Measurements from ENCODE around the gene KIF16B. TPM values are rescaled to one million over a fixed set of nuclear protein-coding genes. Genes with fewer than 3 reads are reported as not detected.

KIF16B gene
- polyA plus RNA-seq, 1 experiment = 10.2 TPM

DNA sequence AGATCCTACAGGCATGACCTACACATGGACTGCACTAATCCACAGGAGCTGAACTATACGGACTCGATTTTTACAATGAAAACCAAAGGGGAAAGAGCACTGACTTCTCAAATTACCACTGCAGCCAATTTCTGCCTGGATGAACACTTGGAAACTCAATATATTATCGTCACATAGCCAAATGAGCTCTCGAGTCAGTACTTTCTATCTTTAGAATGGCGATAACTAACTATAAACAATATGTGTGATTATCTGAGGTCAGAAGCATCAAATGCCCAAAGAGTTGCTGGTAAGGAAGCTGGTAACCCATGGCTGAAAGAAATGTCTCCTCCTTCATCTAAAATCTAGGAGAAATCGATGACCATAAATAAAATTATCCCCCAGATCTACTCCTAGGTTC is 86.7 kb downstream of the KIF16B start:
- ChIA-PET CTCF (interaction anchor here (1.3 to 4.1 kb wide), 2 partner anchors 11 to 506 kb away, joined by 3 to 25 read pairs; no protein-coding TSS in a partner anchor), POLR2A (no interaction called here)
- TF ChIP-seq, protein P1, sequence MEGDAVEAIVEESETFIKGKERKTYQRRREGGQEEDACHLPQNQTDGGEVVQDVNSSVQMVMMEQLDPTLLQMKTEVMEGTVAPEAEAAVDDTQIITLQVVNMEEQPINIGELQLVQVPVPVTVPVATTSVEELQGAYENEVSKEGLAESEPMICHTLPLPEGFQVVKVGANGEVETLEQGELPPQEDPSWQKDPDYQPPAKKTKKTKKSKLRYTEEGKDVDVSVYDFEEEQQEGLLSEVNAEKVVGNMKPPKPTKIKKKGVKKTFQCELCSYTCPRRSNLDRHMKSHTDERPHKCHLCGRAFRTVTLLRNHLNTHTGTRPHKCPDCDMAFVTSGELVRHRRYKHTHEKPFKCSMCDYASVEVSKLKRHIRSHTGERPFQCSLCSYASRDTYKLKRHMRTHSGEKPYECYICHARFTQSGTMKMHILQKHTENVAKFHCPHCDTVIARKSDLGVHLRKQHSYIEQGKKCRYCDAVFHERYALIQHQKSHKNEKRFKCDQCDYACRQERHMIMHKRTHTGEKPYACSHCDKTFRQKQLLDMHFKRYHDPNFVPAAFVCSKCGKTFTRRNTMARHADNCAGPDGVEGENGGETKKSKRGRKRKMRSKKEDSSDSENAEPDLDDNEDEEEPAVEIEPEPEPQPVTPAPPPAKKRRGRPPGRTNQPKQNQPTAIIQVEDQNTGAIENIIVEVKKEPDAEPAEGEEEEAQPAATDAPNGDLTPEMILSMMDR (IDR thresholded peaks at IDR 0.05; ENCODE audit: low read depth, low read length) = no peak
- H3K27me3 ChIP-seq (ENCODE audit: control insufficient read depth, insufficient read depth, low read length) = no peaks in the 10 kb centered on the region
- no peak overlapping the region for H3K27ac ChIP-seq (ENCODE audit: low read depth, low read length)
- no peak overlapping the region for H3K4me3 ChIP-seq (ENCODE audit: low read depth, low read length)
- H3K9me3 ChIP-seq (ENCODE audit: control insufficient read depth, insufficient read depth, low read length) = no peaks in the 10 kb centered on the region
- no peak for DNase-seq (ENCODE audit: low read depth, low spot score)

DNA sequence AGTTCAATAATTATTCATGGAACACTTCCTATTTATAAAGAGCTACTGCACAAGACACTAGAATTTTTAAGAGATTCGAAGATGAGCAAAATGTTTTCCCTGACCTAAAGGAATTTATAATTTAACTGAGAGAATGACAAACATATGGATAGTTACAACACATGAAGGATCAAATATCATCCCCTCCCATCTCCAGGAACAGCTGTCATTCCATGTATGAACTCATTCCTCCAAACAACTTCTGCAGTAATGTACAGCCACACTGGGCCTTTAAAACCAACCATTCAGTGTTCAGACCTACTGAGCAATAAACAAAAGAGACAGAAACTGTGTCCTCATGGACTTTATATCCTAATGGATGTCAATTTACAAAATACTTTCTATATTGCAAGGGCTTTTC is 87.8 kb downstream of the KIF16B start:
- no peaks in the 10 kb centered on the region for H3K9me3 ChIP-seq (ENCODE audit: control insufficient read depth, insufficient read depth, low read length)
- H3K27me3 ChIP-seq (ENCODE audit: control insufficient read depth, insufficient read depth, low read length) = no peaks in the 10 kb centered on the region
- POLR2A ChIA-PET = no interaction called here
- H3K27ac ChIP-seq (ENCODE audit: low read depth, low read length) = no peak overlapping the region
- no peak overlapping the region for H3K4me3 ChIP-seq (ENCODE audit: low read depth, low read length)
- CTCF ChIA-PET = interaction anchor here (1.3 to 4.1 kb wide), 2 partner anchors 10 to 505 kb away, joined by 3 to 25 read pairs; no protein-coding TSS in a partner anchor
- TF ChIP-seq, protein P1 (IDR thresholded peaks at IDR 0.05; ENCODE audit: low read depth, low read length) = no peak
- no peak for DNase-seq (ENCODE audit: low read depth, low spot score)

DNA sequence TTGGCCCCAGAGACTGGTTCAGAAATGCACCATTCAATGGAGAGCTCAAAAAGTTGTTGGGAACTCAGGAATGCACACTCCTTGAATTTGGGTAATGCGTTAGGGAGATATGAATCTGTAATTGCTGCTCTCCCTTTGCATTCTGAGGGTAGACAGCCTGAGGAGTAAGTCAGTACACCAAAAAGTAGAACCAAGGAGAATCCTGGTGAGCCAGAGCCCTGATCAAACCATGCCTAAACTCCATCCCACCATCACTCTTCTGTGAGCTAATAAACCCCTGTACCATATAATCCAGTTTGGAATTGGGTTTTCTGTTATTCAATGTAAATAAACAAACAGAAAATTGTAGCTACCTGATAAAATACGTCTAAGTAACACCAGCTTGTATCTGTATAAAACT is 90.2 kb downstream of the KIF16B start:
- H3K4me3 ChIP-seq (ENCODE audit: low read depth, low read length) = no peak overlapping the region
- ChIA-PET POLR2A (no interaction called here), CTCF (interaction anchor here (1.2 kb wide), 2 partner anchors 176 to 829 kb away, joined by 3 read pairs; no protein-coding TSS in a partner anchor)
- H3K9me3 ChIP-seq (ENCODE audit: control insufficient read depth, insufficient read depth, low read length) = no peaks in the 10 kb centered on the region
- H3K27ac ChIP-seq (ENCODE audit: low read depth, low read length) = no peak overlapping the region
- H3K27me3 ChIP-seq (ENCODE audit: control insufficient read depth, insufficient read depth, low read length) = no peaks in the 10 kb centered on the region
- TF ChIP-seq, protein P1 (IDR thresholded peaks at IDR 0.05; ENCODE audit: low read depth, low read length) = no peak
- no peak for DNase-seq (ENCODE audit: low read depth, low spot score)

DNA sequence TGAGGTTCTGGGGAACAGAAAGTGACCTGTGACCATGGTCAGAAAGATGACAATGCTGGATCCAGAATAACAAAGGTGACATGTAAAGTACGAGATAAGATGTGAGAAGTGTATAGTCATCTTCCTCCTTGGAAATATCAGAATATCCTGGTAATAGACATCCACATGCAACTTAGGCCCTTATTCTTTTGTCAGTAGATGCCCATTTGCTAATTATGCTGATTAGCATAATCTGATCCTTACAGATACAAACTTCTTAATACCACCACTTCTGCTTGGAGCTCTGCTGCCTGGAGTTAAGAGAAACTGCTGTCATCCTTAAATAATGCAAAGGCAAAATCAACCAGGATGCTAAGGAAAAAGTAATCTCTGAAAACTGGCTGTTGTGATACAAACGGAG is 91.3 kb downstream of the KIF16B start:
- POLR2A ChIA-PET = no interaction called here
- CTCF ChIA-PET = interaction anchor here (0.6 kb wide), 1 partner anchor 14 kb away, joined by 3 read pairs; no protein-coding TSS in a partner anchor

DNA sequence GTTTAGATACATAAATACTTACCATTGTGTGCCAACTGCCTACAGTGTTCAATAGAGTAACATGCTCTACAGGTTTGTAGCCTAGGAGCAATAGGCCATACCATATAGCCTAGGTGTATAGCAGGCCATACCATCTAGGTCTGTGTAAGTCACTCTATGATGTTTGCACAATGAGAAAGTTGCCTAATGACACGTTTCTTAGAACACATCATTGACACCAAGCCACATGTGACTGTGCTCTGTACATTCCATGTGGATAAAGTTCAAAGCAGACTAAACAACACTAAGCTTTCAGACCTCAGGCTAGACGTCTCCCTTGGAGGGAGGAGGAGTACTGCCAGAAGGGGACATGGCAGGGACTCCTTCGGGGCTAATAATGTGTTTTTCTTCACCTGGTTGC is 93.6 kb downstream of the KIF16B start:
- no peak overlapping the region for H3K4me3 ChIP-seq (ENCODE audit: low read depth, low read length)
- H3K27me3 ChIP-seq (ENCODE audit: control insufficient read depth, insufficient read depth, low read length) = no peaks in the 10 kb centered on the region
- H3K9me3 ChIP-seq (ENCODE audit: control insufficient read depth, insufficient read depth, low read length) = no peaks in the 10 kb centered on the region
- no peak for DNase-seq (ENCODE audit: low read depth, low spot score)
- TF ChIP-seq, protein P1 (IDR thresholded peaks at IDR 0.05; ENCODE audit: low read depth, low read length) = no peak
- CTCF ChIA-PET = no interaction called here
- POLR2A ChIA-PET = no interaction called here
- no peak overlapping the region for H3K27ac ChIP-seq (ENCODE audit: low read depth, low read length)

More for the DNA sequence above, 91.3 kb downstream of the KIF16B start:
- TF ChIP-seq, protein P1 (IDR thresholded peaks at IDR 0.05; ENCODE audit: low read depth, low read length) = no peak
- Histone ChIP-seq H3K27ac (ENCODE audit: low read depth, low read length) (no peak overlapping the region), H3K27me3 (ENCODE audit: control insufficient read depth, insufficient read depth, low read length) (no peaks in the 10 kb centered on the region), H3K9me3 (ENCODE audit: control insufficient read depth, insufficient read depth, low read length) (no peaks in the 10 kb centered on the region), H3K4me3 (ENCODE audit: low read depth, low read length) (no peak overlapping the region)
- no peak for DNase-seq (ENCODE audit: low read depth, low spot score)

Measured in AG04450 (cell line).